Naive thymus-derived CD8-positive, alpha-beta T cell (primary cell): Measurements from ENCODE around the gene DCAF12. TPM values are rescaled to one million over a fixed set of nuclear protein-coding genes. Genes with fewer than 3 reads are reported as not detected.
A peak's percentile ranks its signal among the peaks of the same experiment; 100 is the strongest.

Source experiments
- ATAC-seq, 2 donors: fragments of 150-1000 bp; cut with Tn5 transposase in 1 of 2; sonication (Bioruptor Pico), chemical (Tn5 transposase) in 1 of 2; 1 replicate in 1 of 2; 2 replicates in 1 of 2; pipeline ENCODE4 v1.10.0; 2021; ENCODE audit warnings: mild to moderate bottlenecking in 2 of 2, moderate library complexity in 2 of 2
- POLR2A ChIA-PET: fragments of 350-600 bp; sonication (Branson Sonifier 250); formaldehyde crosslinking; loops from one replicate; lab custom pipeline; 2021; ENCODE audit warnings: antibody characterized with exemption; lab: Charles Lee
- DNase-seq, 10 donors: peaks; one replicate each; pipeline versions ENCODE4 v3.0.0 to v3.0.0-alpha.2; 2020 to 2022
- H3K27ac Mint-ChIP-seq, 10 donors: one replicate each; pipeline ENCODE4 v1.8.0; 2020 to 2022; ENCODE audit warnings: mild to moderate bottlenecking in 10 of 10, mixed read lengths in 10 of 10, moderate library complexity in 4 of 10, inconsistent platforms in 1 of 10
- H3K27me3 Mint-ChIP-seq, 5 donors: one replicate each; pipeline ENCODE4 v1.8.0; 2021 to 2022; ENCODE audit warnings: mixed read lengths in 5 of 5
- H3K36me3 Mint-ChIP-seq, 3 donors: one replicate each; pipeline ENCODE4 v1.8.0; 2020 to 2022; ENCODE audit warnings: mixed read lengths in 3 of 3, mild to moderate bottlenecking in 2 of 3, inconsistent platforms in 1 of 3
- H3K4me1 Mint-ChIP-seq, 4 donors: one replicate each; pipeline ENCODE4 v1.8.0; 2021 to 2022; ENCODE audit warnings: mixed read lengths in 4 of 4
- H3K4me3 Mint-ChIP-seq, 10 donors: one replicate each; pipeline ENCODE4 v1.8.0; 2020 to 2022; ENCODE audit warnings: mild to moderate bottlenecking in 10 of 10, mixed read lengths in 10 of 10, moderate library complexity in 6 of 10, inconsistent platforms in 1 of 10
- H3K9me3 Mint-ChIP-seq, 9 donors: one replicate each; pipeline ENCODE4 v1.8.0; 2020 to 2022; ENCODE audit warnings: mixed read lengths in 9 of 9, mild to moderate bottlenecking in 3 of 9, inconsistent platforms in 1 of 9, moderate library complexity in 1 of 9
- polyA plus RNA-seq, 3 donors: library from polyadenylated mRNA; unstranded; fragments of 300-500 nt; fragmentation: Illumina TruSeq; gene quantifications; one replicate each; pipeline ENCODE4 v1.2.3, GENCODE V29; 2021
- total RNA-seq, 8 experiments: library from RNA in 2 of 8; stranded (reverse) in 2 of 8; gene quantifications; one replicate each; pipeline ENCODE4 v1.2.3 and lab custom pipeline; 2021 to 2026

Gene DCAF12
- 10 to 100 TPM; 21.5 to 24.0 TPM for total RNA-seq
- polyA plus RNA-seq = 10 to 100 TPM in 2 of 3 donors, 1 to 10 TPM in 1; 9.0 to 14.8 (median 13.9) TPM
- total RNA-seq (lab: John Stamatoyannopoulos, UW) = 12.3 to 64.4 (median 40.5) reads per million in 6 experiments

GRCh38 chr9:34126207-34127034 lies at the start of gene DCAF12:
TSS of gene DCAF12 (minus strand) at chr9:34126698. CDS start at chr9:34126431, 267 bp downstream.
- DNase-seq = peak; percentile 82 to 93 (median 88)
- Mint-ChIP-seq H3K36me3 (peaks cover 0 to 35% (median 9%) of the 10 kb centered on the region in 3 donors), H3K27ac (peak within 1 kb of the TSS; percentile 94 to 99 (median 97)), H3K4me3 (peak within 1 kb of the TSS; percentile 90 to 99 (median 95)), H3K4me1 (peaks cover 35 to 55% (median 51%) of the 10 kb centered on the region in 4 donors), H3K9me3 (no peaks in the 10 kb centered on the region), H3K27me3 (peaks cover 0 to 4% (median 0%) of the 10 kb centered on the region in 5 donors)
- peak; percentile 91 to 94 for ATAC-seq
- POLR2A ChIA-PET = interaction anchor here (0.7 to 2.1 kb wide), 4 partner anchors 52 to 652 kb away, joined by 3 to 9 read pairs (median 5); partner anchors contain the start of genes NOL6, UBAP1 and UBAP2

- POLR2A ChIA-PET = no interaction called here
- no peaks in the 10 kb centered on the region for H3K27me3 Mint-ChIP-seq
- DNase-seq (no peak), ATAC-seq (no peak)
- peak overlapping the region in 3 of 10 donors; percentile 19 to 73 (median 32) for H3K27ac Mint-ChIP-seq
- no peaks in the 10 kb centered on the region for H3K9me3 Mint-ChIP-seq
- H3K4me3 Mint-ChIP-seq = peak overlapping the region in 3 of 10 donors; percentile 6 to 60 (median 53)
- peaks cover 5 to 37% (median 25%) of the 10 kb centered on the region in 4 donors for H3K4me1 Mint-ChIP-seq
- no peaks in the 10 kb centered on the region for H3K36me3 Mint-ChIP-seq
Observed at GRCh38 chr9:34176089-34176488, 49.6 kb upstream of the DCAF12 start.

GRCh38 chr9:34171753-34172535 lies 45.4 kb upstream of the DCAF12 start:
- ATAC-seq = peak; percentile 100
- Mint-ChIP-seq H3K4me3 (peak overlapping the region; percentile 52 to 85 (median 74)), H3K9me3 (no peaks in the 10 kb centered on the region), H3K36me3 (no peaks in the 10 kb centered on the region), H3K27ac (peak overlapping the region; percentile 54 to 88 (median 84)), H3K27me3 (no peaks in the 10 kb centered on the region), H3K4me1 (peaks cover 2 to 15% (median 11%) of the 10 kb centered on the region in 4 donors)
- POLR2A ChIA-PET = interaction anchor here (0.6 to 0.8 kb wide), 6 partner anchors 9 to 85 kb away, joined by 3 to 8 read pairs (median 5); no protein-coding TSS in a partner anchor
- DNase-seq = peak; percentile 23 to 84 (median 55)

GRCh38 chr9:34170237-34170991 lies 43.9 kb upstream of the DCAF12 start:
- DNase-seq (no peak), ATAC-seq (no peak)
- peak overlapping the region in 1 of 10 donors; percentile 14 for H3K4me3 Mint-ChIP-seq
- no peaks in the 10 kb centered on the region for H3K36me3 Mint-ChIP-seq
- H3K9me3 Mint-ChIP-seq = no peaks in the 10 kb centered on the region
- peaks cover 2 to 13% (median 11%) of the 10 kb centered on the region in 4 donors for H3K4me1 Mint-ChIP-seq
- POLR2A ChIA-PET = interaction anchor here (0.9 to 1.0 kb wide), 2 partner anchors 52 to 210 kb away, joined by 3 read pairs; no protein-coding TSS in a partner anchor
- H3K27me3 Mint-ChIP-seq = no peaks in the 10 kb centered on the region
- H3K27ac Mint-ChIP-seq = peak overlapping the region in 8 of 10 donors; percentile 27 to 83 (median 56)

GRCh38 chr9:34169125-34169524 lies 42.6 kb upstream of the DCAF12 start:
- POLR2A ChIA-PET = no interaction called here
- ATAC-seq (no peak), DNase-seq (no peak)
- Mint-ChIP-seq H3K36me3 (no peaks in the 10 kb centered on the region), H3K27me3 (no peaks in the 10 kb centered on the region), H3K4me1 (peaks cover 2 to 13% (median 11%) of the 10 kb centered on the region in 4 donors), H3K9me3 (no peaks in the 10 kb centered on the region), H3K27ac (peak overlapping the region in 2 of 10 donors; percentile 6 to 14), H3K4me3 (no peak overlapping the region)

GRCh38 chr9:34163434-34163833 lies 36.9 kb upstream of the DCAF12 start:
- no peak for DNase-seq
- Mint-ChIP-seq H3K27ac (no peak overlapping the region), H3K9me3 (no peaks in the 10 kb centered on the region), H3K4me1 (peaks cover 0 to 2% (median 0%) of the 10 kb centered on the region in 4 donors), H3K4me3 (no peak overlapping the region), H3K27me3 (no peaks in the 10 kb centered on the region), H3K36me3 (no peaks in the 10 kb centered on the region)
- no peak for ATAC-seq
- POLR2A ChIA-PET = interaction anchor here (0.6 kb wide), 1 partner anchor 47 kb away, joined by 3 read pairs; no protein-coding TSS in a partner anchor

- DNase-seq (no peak), ATAC-seq (no peak)
- no peaks in the 10 kb centered on the region for H3K36me3 Mint-ChIP-seq
- peaks cover 0 to 2% (median 0%) of the 10 kb centered on the region in 4 donors for H3K4me1 Mint-ChIP-seq
- no peaks in the 10 kb centered on the region for H3K9me3 Mint-ChIP-seq
- H3K4me3 Mint-ChIP-seq = no peak overlapping the region
- H3K27ac Mint-ChIP-seq = no peak overlapping the region
- H3K27me3 Mint-ChIP-seq = peaks cover 0 to 4% (median 0%) of the 10 kb centered on the region in 5 donors
- POLR2A ChIA-PET = interaction anchor here (0.7 kb wide), 1 partner anchor 20 kb away, joined by 3 read pairs; the partner anchor contains the start of gene UBAP1
Observed at GRCh38 chr9:34158362-34158869, 31.9 kb upstream of the DCAF12 start.

- Mint-ChIP-seq H3K9me3 (no peaks in the 10 kb centered on the region), H3K36me3 (no peaks in the 10 kb centered on the region), H3K4me1 (no peaks in the 10 kb centered on the region), H3K27ac (no peak overlapping the region), H3K27me3 (peaks cover 0 to 4% (median 0%) of the 10 kb centered on the region in 5 donors), H3K4me3 (no peak overlapping the region)
- POLR2A ChIA-PET = interaction anchor here (0.7 kb wide), 1 partner anchor 21 kb away, joined by 3 read pairs; the partner anchor contains the start of gene UBAP1
- DNase-seq (no peak), ATAC-seq (no peak)
Observed at GRCh38 chr9:34157898-34158297, 31.4 kb upstream of the DCAF12 start.

- no peak for ATAC-seq
- Mint-ChIP-seq H3K4me3 (no peak overlapping the region), H3K9me3 (no peaks in the 10 kb centered on the region), H3K36me3 (no peaks in the 10 kb centered on the region), H3K27me3 (peaks cover 0 to 4% (median 0%) of the 10 kb centered on the region in 5 donors), H3K27ac (no peak overlapping the region), H3K4me1 (no peaks in the 10 kb centered on the region)
- DNase-seq = no peak
- POLR2A ChIA-PET = interaction anchor here (0.7 kb wide), 1 partner anchor 21 kb away, joined by 3 read pairs; the partner anchor contains the start of gene UBAP1
Observed at GRCh38 chr9:34157318-34157717, 30.8 kb upstream of the DCAF12 start.

- ATAC-seq = no peak
- Mint-ChIP-seq H3K27me3 (peaks cover 0 to 11% (median 0%) of the 10 kb centered on the region in 5 donors), H3K4me3 (no peak overlapping the region), H3K9me3 (peaks cover 0 to 1% (median 0%) of the 10 kb centered on the region in 9 donors), H3K36me3 (no peaks in the 10 kb centered on the region), H3K4me1 (peaks cover 0 to 1% (median 0%) of the 10 kb centered on the region in 4 donors), H3K27ac (no peak overlapping the region)
- DNase-seq = no peak
- POLR2A ChIA-PET = no interaction called here
Observed at GRCh38 chr9:34154057-34154456, 27.6 kb upstream of the DCAF12 start.

GRCh38 chr9:34151398-34151797 lies 24.9 kb upstream of the DCAF12 start:
- DNase-seq = no peak
- Mint-ChIP-seq H3K9me3 (peaks cover 0 to 1% (median 0%) of the 10 kb centered on the region in 9 donors), H3K4me3 (no peak overlapping the region), H3K27ac (peak overlapping the region in 1 of 10 donors; percentile 24), H3K27me3 (peaks cover 0 to 19% (median 0%) of the 10 kb centered on the region in 5 donors), H3K4me1 (peaks cover 0 to 1% (median 0%) of the 10 kb centered on the region in 4 donors), H3K36me3 (no peaks in the 10 kb centered on the region)
- no peak for ATAC-seq
- POLR2A ChIA-PET = no interaction called here
